Heart left ventricle (tissue), 16 donors: ENCODE measurements around the gene TCF19. TPM values are rescaled to one million over a fixed set of nuclear protein-coding genes. Genes with fewer than 3 reads are reported as not detected.

ENCODE experiments used
- ATAC-seq, 4 donors: fragments of 200-7000 bp; cut with Tn5 transposase; one replicate each; pipeline ENCODE4 v1.9.1; 2020 to 2022; ENCODE audit warnings: moderate library complexity in 4 of 4, mild to moderate bottlenecking in 3 of 4, moderate number of reproducible peaks in 1 of 4
- DNase-seq, 5 donors: peaks; one replicate each; pipeline ENCODE4 v3.0.0-alpha.2; 2020
- H3K27ac ChIP-seq, 12 donors: fragments of 200-600 bp; sonication (generic) in 4 of 12; one replicate each; pipeline versions ENCODE4 v1.5.0 to v1.8.0; 2016 to 2022; ENCODE audit warnings: mild to moderate bottlenecking in 2 of 12
- H3K27me3 ChIP-seq, 9 donors: fragments of 200-600 bp; sonication (generic) in 2 of 9; one replicate each; pipeline versions ENCODE4 v1.5.1 to v1.8.0; 2016 to 2022; ENCODE audit warnings: mild to moderate bottlenecking in 3 of 9
- H3K36me3 ChIP-seq, 9 donors: fragments of 200-600 bp; sonication (generic) in 2 of 9; one replicate each; pipeline versions ENCODE4 v1.5.0 to v1.8.0; 2018 to 2022; ENCODE audit warnings: mild to moderate bottlenecking in 2 of 9
- H3K4me1 ChIP-seq, 12 donors: fragments of 200-600 bp; sonication (generic) in 4 of 12; one replicate each; pipeline versions ENCODE4 v1.5.0 to v1.8.0; 2016 to 2022; ENCODE audit warnings: mild to moderate bottlenecking in 3 of 12
- H3K4me3 ChIP-seq, 12 donors: fragments of 200-600 bp; sonication (generic) in 4 of 12; one replicate each; pipeline versions ENCODE4 v1.5.0 to v1.8.0; 2017 to 2022; ENCODE audit warnings: mild to moderate bottlenecking in 9 of 12, moderate library complexity in 4 of 12
- H3K9me3 ChIP-seq, 12 donors: fragments of 200-600 bp; sonication (generic) in 4 of 12; one replicate each; pipeline versions ENCODE4 v1.5.0 to v1.8.0; 2016 to 2022; ENCODE audit warnings: mild to moderate bottlenecking in 1 of 12
- POLR2A ChIP-seq, 2 donors: fragments of 450-650 bp; IDR thresholded peaks; one replicate each; pipeline ENCODE4 v1.6.1; 2017; ENCODE audit warnings: antibody characterized with exemption in 2 of 2, mild to moderate bottlenecking in 2 of 2, moderate library complexity in 2 of 2
- WGBS, 4 donors: extraction: QIAGEN DNeasy Blood & Tissue Kit in 2 of 4; methylation state at CpG; one replicate each; pipeline versions ENCODE4 v1.1.5 to v1.1.7; 2013 to 2018; 5-methylcytosine and 5-hydroxymethylcytosine counted together
- intact Hi-C, 10 donors: fragments of 100-400 bp; cut with DNase I; formaldehyde crosslinking; loops; one replicate each; pipeline versions ENCODE4 v1.11.1 to v1.14.2; 2022
- polyA plus RNA-seq, 2 donors: library from polyadenylated mRNA; stranded (reverse); fragments of 200-250 nt; gene quantifications; one replicate each; pipeline ENCODE4 v1.2.3, GENCODE V29; 2013
- total RNA-seq, 9 donors: library from RNA; depleted of rRNA in 2 of 9; stranded (reverse); fragments of >200 nt in 2 of 9; fragmentation: NEBNext Ultra II Directional in 3 of 9; extraction: Animal tissue kit (Norgen Biotek cat#: 25700) in 3 of 9; gene quantifications; one replicate each; pipeline versions ENCODE4 v1.1.0 to v1.2.4, GENCODE V29; 2016 to 2023
- TF ChIP-seq, protein P1 (sequence below), 12 donors: fragments of 200-600 bp; sonication (generic) in 4 of 12; IDR thresholded peaks; one replicate each; pipeline versions ENCODE4 v1.5.0 to v1.8.0; 2018 to 2022; ENCODE audit warnings: antibody characterized with exemption in 12 of 12, mild to moderate bottlenecking in 5 of 12
- donor health status: ischemic (EF 13 %, LVEDD 7.1; RV severe dilation, severe dysfunction).
- donor health status: healthy with polysubstance abuse.
- donor health status: DM: no; HTN: yes; CAD: no.
- donor health status: DM: no; HTN: no; CAD: no.
- donor health status: ischemic (EF 25% LVEDD 6.9; RV normal size, moderate dysfunction).
- donor health status: ischemic (EF 25% LVEDD 5.7; RV mildly dilated, moderate dysfunction).
- donor health status: healthy.
- donor health status: DM: yes; HTN: yes; CAD: no.
- donor health status: ischemic (EF 35%, LVEDD 5.7; RV mildly dilated, moderate dysfunction).
- donor health status: nonischemic (EF 11% LVEDD 7.7; RV severe dilation, severe dysfunction).
- donor health status: DM: yes; HTN: yes; CAD: no.
- donor health status: PGD.
- donor health status: ischemic (EF 29% LVEDD 5.4; RV normal size, mild dysfunction).
- donor health status: nonischemic (EF 23%, LVEDD 6.1; RV moderate dilation, normal function).

TCF19 gene
- total and polyA plus RNA-seq, 11 donors = 1.8 to 12.9 (median 2.6) TPM

DNA sequence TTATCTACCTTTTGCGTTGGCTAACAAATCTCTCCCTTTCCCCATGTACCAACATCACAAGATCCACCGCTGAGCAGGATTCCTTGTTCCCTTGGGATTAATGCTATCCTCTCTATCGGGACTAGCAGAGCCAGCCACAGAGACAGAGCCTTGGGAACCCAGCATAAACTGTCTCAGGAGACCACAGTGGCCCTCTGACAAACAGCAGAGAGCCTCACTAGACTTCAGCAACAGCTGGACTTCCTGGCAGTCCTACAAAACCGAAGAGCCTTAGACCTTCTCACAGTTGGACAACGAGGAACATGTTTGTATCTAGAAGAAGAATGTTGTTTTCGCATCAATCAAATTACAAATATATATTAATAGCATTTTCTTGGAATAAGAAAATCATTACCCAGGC is 51.7 kb downstream of the TCF19 start:
- DNase-seq = peak in 3 of 5 donors; percentile 39 to 65 (median 54)
- WGBS, 4 donors = 45 to 67% (median 48%) methylated on average over 6 of the region's 6 CpGs
- Histone ChIP-seq H3K4me3 (no peak overlapping the region), H3K27me3 (no peaks in the 10 kb centered on the region), H3K36me3 (no peaks in the 10 kb centered on the region), H3K4me1 (peaks cover 0 to 16% (median 0%) of the 10 kb centered on the region in 12 donors), H3K27ac (peak overlapping the region in 4 of 12 donors; percentile 13 to 44 (median 32)), H3K9me3 (no peaks in the 10 kb centered on the region)
- intact Hi-C loops = no loop called here
- TF ChIP-seq POLR2A (IDR thresholded peaks at IDR 0.05) = no peak
- TF ChIP-seq, protein P1, sequence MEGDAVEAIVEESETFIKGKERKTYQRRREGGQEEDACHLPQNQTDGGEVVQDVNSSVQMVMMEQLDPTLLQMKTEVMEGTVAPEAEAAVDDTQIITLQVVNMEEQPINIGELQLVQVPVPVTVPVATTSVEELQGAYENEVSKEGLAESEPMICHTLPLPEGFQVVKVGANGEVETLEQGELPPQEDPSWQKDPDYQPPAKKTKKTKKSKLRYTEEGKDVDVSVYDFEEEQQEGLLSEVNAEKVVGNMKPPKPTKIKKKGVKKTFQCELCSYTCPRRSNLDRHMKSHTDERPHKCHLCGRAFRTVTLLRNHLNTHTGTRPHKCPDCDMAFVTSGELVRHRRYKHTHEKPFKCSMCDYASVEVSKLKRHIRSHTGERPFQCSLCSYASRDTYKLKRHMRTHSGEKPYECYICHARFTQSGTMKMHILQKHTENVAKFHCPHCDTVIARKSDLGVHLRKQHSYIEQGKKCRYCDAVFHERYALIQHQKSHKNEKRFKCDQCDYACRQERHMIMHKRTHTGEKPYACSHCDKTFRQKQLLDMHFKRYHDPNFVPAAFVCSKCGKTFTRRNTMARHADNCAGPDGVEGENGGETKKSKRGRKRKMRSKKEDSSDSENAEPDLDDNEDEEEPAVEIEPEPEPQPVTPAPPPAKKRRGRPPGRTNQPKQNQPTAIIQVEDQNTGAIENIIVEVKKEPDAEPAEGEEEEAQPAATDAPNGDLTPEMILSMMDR (IDR thresholded peaks at IDR 0.05) = no peak
- peak in 3 of 4 donors; percentile 48 to 51 (median 48) for ATAC-seq

DNA sequence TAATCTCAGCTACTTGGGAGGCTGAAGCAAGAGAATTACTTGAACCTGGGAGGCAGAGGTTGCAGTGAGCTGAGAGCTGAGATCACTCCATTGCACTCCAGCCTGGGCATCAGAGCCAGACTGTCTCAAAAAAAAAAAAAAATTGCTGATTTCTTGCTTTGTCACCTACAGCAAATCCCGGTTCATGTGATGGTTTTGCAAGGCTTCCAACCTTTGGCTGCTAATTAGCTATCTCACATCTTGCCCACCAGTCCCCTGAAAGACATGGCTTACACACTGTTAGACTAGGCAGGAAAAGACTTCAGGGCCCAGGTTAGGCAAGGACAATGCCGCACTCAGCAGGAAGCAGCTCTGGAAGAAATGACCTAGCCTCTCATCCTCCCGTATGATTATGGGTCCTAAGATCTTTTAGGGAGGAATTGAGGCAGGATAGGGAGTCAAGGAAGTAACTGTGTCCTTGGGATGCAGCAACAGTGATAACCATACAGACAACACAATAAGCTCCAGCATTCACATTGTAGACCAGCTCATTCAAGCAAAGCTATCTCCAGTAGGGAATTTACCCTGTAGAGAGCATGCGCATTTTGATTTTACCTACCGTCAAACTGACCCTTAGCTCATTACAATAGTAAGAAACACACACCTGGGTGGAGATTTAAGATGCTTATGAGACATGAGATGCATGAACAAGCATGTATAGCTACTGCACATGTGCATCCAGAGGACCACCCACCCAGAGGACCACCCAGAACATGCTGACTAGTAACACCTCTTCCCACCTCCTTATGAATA is 52.5 kb downstream of the TCF19 start:
- peaks cover 0 to 16% (median 0%) of the 10 kb centered on the region in 12 donors for H3K4me1 ChIP-seq
- peaks cover 0 to 5% (median 0%) of the 10 kb centered on the region in 12 donors for H3K9me3 ChIP-seq
- intact Hi-C loops = no loop called here
- 54 to 70% (median 62%) methylated on average over 5 of the region's 5 CpGs for WGBS, 4 donors
- DNase-seq (no peak), ATAC-seq (no peak)
- peak overlapping the region in 5 of 12 donors; percentile 13 to 44 (median 37) for H3K27ac ChIP-seq
- H3K4me3 ChIP-seq = no peak overlapping the region
- no peak for TF ChIP-seq POLR2A (IDR thresholded peaks at IDR 0.05)
- TF ChIP-seq, protein P1 (IDR thresholded peaks at IDR 0.05) = no peak
- no peaks in the 10 kb centered on the region for H3K36me3 ChIP-seq
- H3K27me3 ChIP-seq = no peaks in the 10 kb centered on the region

Other genes with a start within 250 kb of the TCF19 start
- gene VARS2, start 244.4 kb upstream of the TCF19 start, total RNA-seq = 10 to 100 TPM; 10.7 to 28.5 (median 18.8) TPM
- 10 to 100 TPM; 12.1 to 19.7 TPM for gene VARS2, start 244.4 kb upstream of the TCF19 start, polyA plus RNA-seq
- not detected for gene SFTA2, start 226.4 kb upstream of the TCF19 start, total RNA-seq
- not detected for gene SFTA2, start 226.4 kb upstream of the TCF19 start, polyA plus RNA-seq
- under 1 TPM in 1 of 9 donors, not detected in 8; 0.11 TPM for gene MUCL3, start 217.6 kb upstream of the TCF19 start, total RNA-seq
- under 1 TPM in 1 of 2 donors, not detected in 1; 0.03 TPM for gene MUCL3, start 217.6 kb upstream of the TCF19 start, polyA plus RNA-seq
- not detected for gene MUC21, start 174.9 kb upstream of the TCF19 start, total RNA-seq
- under 1 TPM in 1 of 2 donors, not detected in 1; 0.10 TPM for gene MUC21, start 174.9 kb upstream of the TCF19 start, polyA plus RNA-seq
- under 1 TPM in 8 of 9 donors, not detected in 1; 0.06 to 0.49 (median 0.20) TPM for gene MUC22, start 148.1 kb upstream of the TCF19 start, total RNA-seq
- gene MUC22, start 148.1 kb upstream of the TCF19 start, polyA plus RNA-seq = under 1 TPM; 0.01 to 0.34 TPM
- not detected for gene C6orf15, start 46.0 kb upstream of the TCF19 start, total RNA-seq
- gene C6orf15, start 46.0 kb upstream of the TCF19 start, polyA plus RNA-seq = not detected
- 1 to 10 TPM in 7 of 9 donors, under 1 TPM in 2; 0.63 to 5.5 (median 2.9) TPM for gene PSORS1C1, start 43.8 kb upstream of the TCF19 start, total RNA-seq
- 1 to 10 TPM in 1 of 2 donors, under 1 TPM in 1; 0.37 to 5.8 TPM for gene PSORS1C1, start 43.8 kb upstream of the TCF19 start, polyA plus RNA-seq
- under 1 TPM in 1 of 9 donors, not detected in 8; 0.56 TPM for gene CDSN, start 38.1 kb upstream of the TCF19 start, total RNA-seq
- under 1 TPM in 1 of 2 donors, not detected in 1; 0.15 TPM for gene CDSN, start 38.1 kb upstream of the TCF19 start, polyA plus RNA-seq
- gene PSORS1C2, start 19.5 kb upstream of the TCF19 start, total RNA-seq = not detected
- gene PSORS1C2, start 19.5 kb upstream of the TCF19 start, polyA plus RNA-seq = not detected
- gene CCHCR1, start 787 bp upstream of the TCF19 start, total RNA-seq = 10 to 100 TPM in 6 of 9 donors, 1 to 10 TPM in 3; 6.0 to 16.4 (median 12.5) TPM
- gene CCHCR1, start 787 bp upstream of the TCF19 start, polyA plus RNA-seq = 10 to 100 TPM in 1 of 2 donors, 1 to 10 TPM in 1; 10.0 to 10.3 TPM
- gene POU5F1, start 12.1 kb downstream of the TCF19 start, total RNA-seq = 1 to 10 TPM in 1 of 9 donors, under 1 TPM in 7, not detected in 1; 0.16 to 1.3 (median 0.31) TPM
- gene POU5F1, start 12.1 kb downstream of the TCF19 start, polyA plus RNA-seq = under 1 TPM; 0.72 to 0.91 TPM
- gene HLA-C, start 113.5 kb downstream of the TCF19 start, total RNA-seq = 1,000 to 10,000 TPM in 1 of 9 donors, 100 to 1,000 TPM in 8; 160 to 1,096 (median 318) TPM
- 100 to 1,000 TPM; 182 to 211 TPM for gene HLA-C, start 113.5 kb downstream of the TCF19 start, polyA plus RNA-seq
- 1,000 to 10,000 TPM in 2 of 9 donors, 100 to 1,000 TPM in 7; 235 to 2,858 (median 371) TPM for gene HLA-B, start 198.6 kb downstream of the TCF19 start, total RNA-seq
- gene HLA-B, start 198.6 kb downstream of the TCF19 start, polyA plus RNA-seq = 100 to 1,000 TPM; 397 to 553 TPM
- gene MICA, start 245.0 kb downstream of the TCF19 start, total RNA-seq = 10 to 100 TPM in 7 of 9 donors, 1 to 10 TPM in 2; 8.9 to 21.0 (median 11.5) TPM
- 10 to 100 TPM in 1 of 2 donors, 1 to 10 TPM in 1; 8.5 to 48.4 TPM for gene MICA, start 245.0 kb downstream of the TCF19 start, polyA plus RNA-seq